ENCODE results near the gene UBAC2. TPM values are rescaled to one million over a fixed set of nuclear protein-coding genes. Genes with fewer than 3 reads are reported as not detected.

UBAC2 gene
- total RNA-seq, 2 experiments from 2014 or later: 26.8 to 28.5 TPM

- DNase-seq (ENCODE audit: low spot score): no peak
- no TSS peak for BruUV-seq (replicated peaks)
- Histone ChIP-seq H3K9me3 (ENCODE audit: low read length) (no peaks in the 10 kb centered on the region), H3K27ac (ENCODE audit: low read depth, low read length, poor library complexity, severe bottlenecking) (no peak overlapping the region), H3K9me2 (ENCODE audit: insufficient read depth, low read length) (no peaks in the 10 kb centered on the region), H3K4me3 (ENCODE audit: low read depth, low read length, poor library complexity, severe bottlenecking) (no peak overlapping the region), H2AFZ (ENCODE audit: low read length) (no peak overlapping the region), H3K36me3 (ENCODE audit: insufficient read depth, low read length) (peaks cover 11% of the 10 kb centered on the region), H3K4me2 (ENCODE audit: low read length) (no peak overlapping the region), H3K4me1 (ENCODE audit: insufficient read depth, low read length, poor library complexity, severe bottlenecking) (peaks cover 17% of the 10 kb centered on the region), H4K20me1 (ENCODE audit: insufficient read depth, low read length) (peaks cover 7% of the 10 kb centered on the region; the same call in 1 of the 2 replicates), H3K79me2 (ENCODE audit: insufficient read depth, low read depth, low read length) (no peaks in the 10 kb centered on the region)
- CTCF ChIA-PET (ENCODE audit: unreplicated experiment): no interaction called here
- TF ChIP-seq EZH2phosphoT487 (IDR thresholded peaks at IDR 0.05; ENCODE audit: borderline replicate concordance, low read depth, low read length) (no peak), CTCF (conservative IDR thresholded peaks at IDR 0.05; ENCODE audit: low read length) (no peak)
- POLR2A ChIA-PET: no interaction called here
- intact Hi-C loops (cut with micrococcal nuclease; ENCODE audit: unreplicated experiment): no loop called here
These were observed 77.0 kb downstream of the UBAC2 start for GRCh38 chr13:99277629-99278028.

GRCh38 chr13:99278200-99278599, 77.5 kb downstream of the UBAC2 start:
- H3K4me3 ChIP-seq (ENCODE audit: low read depth, low read length, poor library complexity, severe bottlenecking): no peak overlapping the region
- peaks cover 9% of the 10 kb centered on the region for H3K36me3 ChIP-seq (ENCODE audit: insufficient read depth, low read length)
- no peak for DNase-seq (ENCODE audit: low spot score)
- no peak overlapping the region for H3K4me2 ChIP-seq (ENCODE audit: low read length)
- no peak overlapping the region for H3K27ac ChIP-seq (ENCODE audit: low read depth, low read length, poor library complexity, severe bottlenecking)
- intact Hi-C loops (cut with micrococcal nuclease; ENCODE audit: unreplicated experiment): no loop called here
- ChIA-PET CTCF (ENCODE audit: unreplicated experiment) (no interaction called here), POLR2A (no interaction called here)
- H4K20me1 ChIP-seq (ENCODE audit: insufficient read depth, low read length): peaks cover 12% of the 10 kb centered on the region; the same call in 1 of the 2 replicates
- peaks cover 23% of the 10 kb centered on the region for H3K4me1 ChIP-seq (ENCODE audit: insufficient read depth, low read length, poor library complexity, severe bottlenecking)
- no peaks in the 10 kb centered on the region for H3K9me3 ChIP-seq (ENCODE audit: low read length)
- H3K9me2 ChIP-seq (ENCODE audit: insufficient read depth, low read length): no peaks in the 10 kb centered on the region
- no peak overlapping the region for H2AFZ ChIP-seq (ENCODE audit: low read length)
- BruUV-seq (replicated peaks): no TSS peak
- H3K79me2 ChIP-seq (ENCODE audit: insufficient read depth, low read depth, low read length): peaks cover 4% of the 10 kb centered on the region; the same call in 1 of the 2 replicates
- no peak for TF ChIP-seq EZH2phosphoT487 (IDR thresholded peaks at IDR 0.05; ENCODE audit: borderline replicate concordance, low read depth, low read length)
- no peak for TF ChIP-seq CTCF (conservative IDR thresholded peaks at IDR 0.05; ENCODE audit: low read length)

GRCh38 chr13:99278843-99279242, 78.2 kb downstream of the UBAC2 start:
- peaks cover 4% of the 10 kb centered on the region; the same call in 1 of the 2 replicates for H3K79me2 ChIP-seq (ENCODE audit: insufficient read depth, low read depth, low read length)
- H3K4me3 ChIP-seq (ENCODE audit: low read depth, low read length, poor library complexity, severe bottlenecking): no peak overlapping the region
- no peak for DNase-seq (ENCODE audit: low spot score)
- intact Hi-C loops (cut with micrococcal nuclease; ENCODE audit: unreplicated experiment): no loop called here
- no peak for TF ChIP-seq EZH2phosphoT487 (IDR thresholded peaks at IDR 0.05; ENCODE audit: borderline replicate concordance, low read depth, low read length)
- no peak for TF ChIP-seq CTCF (conservative IDR thresholded peaks at IDR 0.05; ENCODE audit: low read length)
- H3K9me3 ChIP-seq (ENCODE audit: low read length): no peaks in the 10 kb centered on the region
- no peaks in the 10 kb centered on the region for H3K9me2 ChIP-seq (ENCODE audit: insufficient read depth, low read length)
- no peak overlapping the region for H3K4me2 ChIP-seq (ENCODE audit: low read length)
- ChIA-PET CTCF (ENCODE audit: unreplicated experiment) (no interaction called here), POLR2A (no interaction called here)
- peaks cover 9% of the 10 kb centered on the region for H3K36me3 ChIP-seq (ENCODE audit: insufficient read depth, low read length)
- peaks cover 27% of the 10 kb centered on the region for H3K4me1 ChIP-seq (ENCODE audit: insufficient read depth, low read length, poor library complexity, severe bottlenecking)
- BruUV-seq (replicated peaks): no TSS peak
- no peak overlapping the region for H2AFZ ChIP-seq (ENCODE audit: low read length)
- peaks cover 14% of the 10 kb centered on the region; the same call in 1 of the 2 replicates for H4K20me1 ChIP-seq (ENCODE audit: insufficient read depth, low read length)
- no peak overlapping the region for H3K27ac ChIP-seq (ENCODE audit: low read depth, low read length, poor library complexity, severe bottlenecking)

Data from OCI-LY7 (cell line).